Natural killer cell (primary cell): Measurements from ENCODE around the gene NODAL. TPM values are rescaled to one million over a fixed set of nuclear protein-coding genes. Genes with fewer than 3 reads are reported as not detected.
A peak's percentile ranks its signal among the peaks of the same experiment; 100 is the strongest.

Source experiments
- ATAC-seq, 3 donors: fragments of 150-1000 bp in 2 of 3; fragments of 200-7000 bp in 1 of 3; cut with Tn5 transposase; 1 replicate in 1 of 3; 2 replicates in 2 of 3; pipeline ENCODE4 v1.10.0; 2021; ENCODE audit warnings: mild to moderate bottlenecking in 2 of 3, moderate library complexity in 2 of 3
- DNase-seq, 2 donors: peaks; one replicate each; pipeline versions ENCODE4 v3.0.0 to v3.0.0-alpha.2; 2013 to 2021; ENCODE audit warnings: mixed read lengths in 1 of 2
- H3K27ac ChIP-seq: one replicate; pipeline ENCODE4 v1.5.1; 2013; ENCODE audit warnings: mild to moderate bottlenecking, low read length
- H3K27me3 ChIP-seq: one replicate; pipeline ENCODE4 v1.6.1; 2013; ENCODE audit warnings: low read length; ENCODE audit not compliant: control insufficient read depth, insufficient read depth
- H3K36me3 ChIP-seq: one replicate; pipeline ENCODE4 v1.6.1; 2013; ENCODE audit warnings: low read length; ENCODE audit not compliant: control insufficient read depth, insufficient read depth
- H3K4me1 ChIP-seq: one replicate; pipeline ENCODE4 v1.6.1; 2013; ENCODE audit warnings: low read length; ENCODE audit not compliant: control insufficient read depth, insufficient read depth
- H3K4me3 ChIP-seq: one replicate; pipeline ENCODE4 v1.5.1; 2013; ENCODE audit warnings: low read length
- H3K9me3 ChIP-seq: one replicate; pipeline ENCODE4 v1.6.1; 2013; ENCODE audit warnings: low read length; ENCODE audit not compliant: control insufficient read depth, insufficient read depth
- H3K27ac Mint-ChIP-seq, 2 donors: one replicate each; pipeline ENCODE4 v1.8.0; 2022; ENCODE audit warnings: mild to moderate bottlenecking in 2 of 2, mixed read lengths in 2 of 2, moderate library complexity in 1 of 2
- H3K27me3 Mint-ChIP-seq, 2 donors: one replicate each; pipeline ENCODE4 v1.8.0; 2022; ENCODE audit warnings: low read depth in 2 of 2, mixed read lengths in 2 of 2
- H3K36me3 Mint-ChIP-seq: one replicate; pipeline ENCODE4 v1.8.0; 2022; ENCODE audit warnings: mixed read lengths
- H3K4me1 Mint-ChIP-seq, 2 donors: one replicate each; pipeline ENCODE4 v1.8.0; 2022; ENCODE audit warnings: mixed read lengths in 2 of 2
- H3K4me3 Mint-ChIP-seq: one replicate; pipeline ENCODE4 v1.8.0; 2022; ENCODE audit warnings: mild to moderate bottlenecking, moderate library complexity, mixed read lengths
- H3K9me3 Mint-ChIP-seq, 2 donors: one replicate each; pipeline ENCODE4 v1.8.0; 2022; ENCODE audit warnings: mixed read lengths in 2 of 2
- whole genome bisulfite sequencing: methylation state at CpG from one replicate; pipeline ENCODE4 v1.1.7; 2013; ENCODE audit warnings: missing lambda C conversion rate; ENCODE audit not compliant: insufficient coverage; 5-methylcytosine and 5-hydroxymethylcytosine counted together
- intact Hi-C: fragments of 100-400 bp; cut with micrococcal nuclease; formaldehyde crosslinking; loops from one replicate; pipeline ENCODE4 v1.14.2; 2022
- total RNA-seq, 4 donors: library from RNA; stranded (reverse); fragments of 120-200 nt in 1 of 4; gene quantifications; one replicate each; pipeline versions ENCODE4 v1.2.3 to v1.2.4, GENCODE V29; 2013 to 2022
- TF ChIP-seq, protein P1 (sequence below): fragments of 200-600 bp; IDR thresholded peaks from one replicate; pipeline ENCODE4 v1.8.0; 2022; ENCODE audit warnings: antibody characterized with exemption

The NODAL gene
- total RNA-seq, 3 donors from 2014 or later (not counting 1 experiment from before 2014, with no cell fraction given): not detected

DNA sequence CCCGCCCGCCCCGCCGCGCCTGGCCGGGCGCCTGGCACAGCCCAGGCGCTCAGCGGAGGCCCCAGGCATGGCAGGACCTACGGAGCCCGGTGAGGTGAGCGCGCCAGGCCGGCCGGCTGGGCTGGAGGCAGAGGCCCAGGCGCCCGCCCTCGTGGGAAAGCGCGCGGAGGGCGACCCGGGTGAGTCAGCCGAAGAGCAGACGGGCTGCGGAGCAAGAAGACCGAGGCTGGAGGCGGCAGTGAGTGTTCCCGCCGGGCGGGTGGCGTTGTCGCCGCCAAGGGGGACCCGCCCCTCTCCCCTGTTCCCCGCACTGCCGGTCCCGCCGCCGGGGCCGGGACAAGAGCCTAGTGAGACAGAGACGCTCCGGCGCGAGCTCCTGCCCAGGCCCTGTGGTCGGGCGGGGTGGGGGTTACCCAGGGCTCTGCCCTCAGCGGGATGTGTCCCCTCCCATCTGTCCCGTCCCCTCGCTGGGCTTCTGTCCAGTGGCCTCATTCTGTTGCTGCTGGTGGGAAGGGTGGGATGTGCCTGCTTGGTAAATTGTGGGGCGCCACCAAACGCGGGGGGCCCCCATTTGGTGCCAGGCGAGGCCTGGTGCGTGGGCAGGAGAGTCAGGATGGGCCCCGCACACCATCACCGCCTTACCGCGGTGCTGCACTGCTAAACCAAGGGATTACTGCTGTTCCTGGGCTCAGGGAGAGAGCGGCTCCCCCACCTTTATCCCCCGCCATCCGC lies 17.0 kb upstream of the NODAL start:
- TF ChIP-seq, protein P1, sequence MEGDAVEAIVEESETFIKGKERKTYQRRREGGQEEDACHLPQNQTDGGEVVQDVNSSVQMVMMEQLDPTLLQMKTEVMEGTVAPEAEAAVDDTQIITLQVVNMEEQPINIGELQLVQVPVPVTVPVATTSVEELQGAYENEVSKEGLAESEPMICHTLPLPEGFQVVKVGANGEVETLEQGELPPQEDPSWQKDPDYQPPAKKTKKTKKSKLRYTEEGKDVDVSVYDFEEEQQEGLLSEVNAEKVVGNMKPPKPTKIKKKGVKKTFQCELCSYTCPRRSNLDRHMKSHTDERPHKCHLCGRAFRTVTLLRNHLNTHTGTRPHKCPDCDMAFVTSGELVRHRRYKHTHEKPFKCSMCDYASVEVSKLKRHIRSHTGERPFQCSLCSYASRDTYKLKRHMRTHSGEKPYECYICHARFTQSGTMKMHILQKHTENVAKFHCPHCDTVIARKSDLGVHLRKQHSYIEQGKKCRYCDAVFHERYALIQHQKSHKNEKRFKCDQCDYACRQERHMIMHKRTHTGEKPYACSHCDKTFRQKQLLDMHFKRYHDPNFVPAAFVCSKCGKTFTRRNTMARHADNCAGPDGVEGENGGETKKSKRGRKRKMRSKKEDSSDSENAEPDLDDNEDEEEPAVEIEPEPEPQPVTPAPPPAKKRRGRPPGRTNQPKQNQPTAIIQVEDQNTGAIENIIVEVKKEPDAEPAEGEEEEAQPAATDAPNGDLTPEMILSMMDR: no peak
- H3K9me3 Mint-ChIP-seq: no peaks in the 10 kb centered on the region
- intact Hi-C loops: no loop called here
- H3K27ac ChIP-seq: no peak overlapping the region
- no peak overlapping the region for H3K27ac Mint-ChIP-seq
- peaks cover 10% of the 10 kb centered on the region for H3K27me3 ChIP-seq
- peak in 2 of 3 donors; percentile 64 to 83 for ATAC-seq
- peaks cover 29 to 35% of the 10 kb centered on the region in 2 donors for H3K27me3 Mint-ChIP-seq
- peaks cover 9% of the 10 kb centered on the region for H3K4me1 ChIP-seq
- no peaks in the 10 kb centered on the region for H3K4me1 Mint-ChIP-seq
- H3K36me3 Mint-ChIP-seq: no peaks in the 10 kb centered on the region
- H3K9me3 ChIP-seq: no peaks in the 10 kb centered on the region
- H3K36me3 ChIP-seq: no peaks in the 10 kb centered on the region
- WGBS: 7% methylated on average over 62 of the region's 62 CpGs
- no peak overlapping the region for H3K4me3 ChIP-seq
- peak; percentile 24 to 25 for DNase-seq
- no peak overlapping the region for H3K4me3 Mint-ChIP-seq

DNA sequence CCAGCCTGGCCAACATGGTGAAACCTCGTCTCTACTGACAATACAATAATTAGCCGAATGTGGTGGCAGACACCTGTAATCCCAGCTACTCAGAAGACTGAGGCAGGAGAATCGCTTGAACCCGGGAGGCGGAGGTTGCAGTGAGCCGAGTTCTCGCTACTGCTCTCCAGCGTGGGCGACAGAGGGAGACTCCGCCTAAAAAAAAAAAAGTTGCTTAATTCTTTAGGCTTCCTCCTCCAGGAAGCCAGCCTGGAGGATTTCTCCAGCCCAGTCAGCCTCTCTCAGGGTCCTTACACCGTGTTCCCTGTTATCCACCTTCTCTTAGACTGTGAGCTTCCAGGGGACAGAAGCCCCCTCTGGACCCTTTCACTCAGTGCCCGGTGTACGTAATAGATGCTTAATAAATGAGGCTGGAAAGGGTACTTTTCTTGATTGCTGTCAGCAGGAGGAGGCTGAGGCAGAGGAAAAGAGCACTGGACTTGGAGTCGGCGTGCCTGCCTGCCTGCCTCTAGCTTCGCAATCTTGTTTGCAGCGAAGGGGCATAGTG lies 16.4 kb upstream of the NODAL start:
- Histone ChIP-seq H3K9me3 (no peaks in the 10 kb centered on the region), H3K4me1 (peaks cover 9% of the 10 kb centered on the region), H3K27me3 (peaks cover 10% of the 10 kb centered on the region), H3K4me3 (no peak overlapping the region), H3K36me3 (no peaks in the 10 kb centered on the region), H3K27ac (no peak overlapping the region)
- no peaks in the 10 kb centered on the region for H3K4me1 Mint-ChIP-seq
- H3K27ac Mint-ChIP-seq: no peak overlapping the region
- no peaks in the 10 kb centered on the region for H3K9me3 Mint-ChIP-seq
- 52% methylated on average over 17 of the region's 17 CpGs for WGBS
- peaks cover 29 to 37% of the 10 kb centered on the region in 2 donors for H3K27me3 Mint-ChIP-seq
- DNase-seq (no peak), ATAC-seq (no peak)
- no peak overlapping the region for H3K4me3 Mint-ChIP-seq
- H3K36me3 Mint-ChIP-seq: no peaks in the 10 kb centered on the region
- TF ChIP-seq, protein P1: no peak
- intact Hi-C loops: no loop called here

DNA sequence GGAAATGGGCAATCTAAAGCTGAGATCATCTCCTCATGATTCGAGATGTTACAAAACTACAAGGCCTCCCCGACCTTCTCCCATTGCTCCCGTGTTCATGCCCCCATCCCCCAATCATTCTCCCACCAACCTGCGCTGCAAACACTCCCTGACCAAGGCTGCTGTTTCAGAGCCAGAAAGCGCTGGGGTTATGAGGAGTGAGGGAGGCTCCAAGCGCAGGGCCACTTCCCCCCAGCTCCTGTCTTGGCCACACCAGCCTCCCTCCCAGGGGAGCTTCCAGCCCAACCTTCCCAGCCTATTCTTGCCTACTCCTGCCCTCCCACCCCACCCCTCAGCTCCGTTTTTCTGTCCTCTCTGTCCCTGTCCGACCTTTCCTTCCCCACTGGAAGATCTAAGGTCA lies 14.7 kb upstream of the NODAL start:
- Histone ChIP-seq H3K4me3 (no peak overlapping the region), H3K4me1 (peaks cover 5% of the 10 kb centered on the region), H3K27ac (no peak overlapping the region), H3K36me3 (no peaks in the 10 kb centered on the region), H3K27me3 (peaks cover 10% of the 10 kb centered on the region), H3K9me3 (no peaks in the 10 kb centered on the region)
- Mint-ChIP-seq H3K4me1 (no peaks in the 10 kb centered on the region), H3K9me3 (no peaks in the 10 kb centered on the region), H3K4me3 (no peak overlapping the region), H3K36me3 (no peaks in the 10 kb centered on the region), H3K27me3 (peaks cover 27 to 34% of the 10 kb centered on the region in 2 donors), H3K27ac (no peak overlapping the region)
- TF ChIP-seq, protein P1: no peak
- 67% methylated on average over 5 of the region's 8 CpGs for WGBS
- no peak for DNase-seq
- no peak for ATAC-seq
- intact Hi-C loops: no loop called here
